Endodermal cell (in vitro differentiated cells): ENCODE measurements around the gene RCC1. TPM values are rescaled to one million over a fixed set of nuclear protein-coding genes. Genes with fewer than 3 reads are reported as not detected.
"Not testable (repeated sequence)": the region's sequence is repeated elsewhere in the genome, so short reads cannot be mapped to it uniquely, and the experiment has no call there.

Experiments
- DNase-seq: peaks from one replicate; pipeline ENCODE4 v3.0.0-alpha.2; 2017
- H3K27ac ChIP-seq: 2 replicates; pipeline ENCODE4 v1.5.1; 2013; ENCODE audit warnings: mild to moderate bottlenecking, low read depth, low read length, moderate library complexity
- H3K27me3 ChIP-seq: 2 replicates; pipeline ENCODE4 v1.6.1; 2013; ENCODE audit warnings: mild to moderate bottlenecking, low read length, moderate library complexity; ENCODE audit not compliant: insufficient read depth, control insufficient read depth, poor library complexity, severe bottlenecking
- H3K36me3 ChIP-seq: 2 replicates; pipeline ENCODE4 v1.7.0; 2013; ENCODE audit warnings: mild to moderate bottlenecking, low read length, moderate library complexity; ENCODE audit not compliant: control insufficient read depth, insufficient read depth
- H3K4me1 ChIP-seq: one replicate; pipeline ENCODE4 v1.7.0; 2013; ENCODE audit warnings: low read length; ENCODE audit not compliant: control insufficient read depth, insufficient read depth
- H3K4me3 ChIP-seq: 2 replicates; pipeline ENCODE4 v1.5.1; 2013; ENCODE audit warnings: mild to moderate bottlenecking, low read length, moderate library complexity
- H3K9ac ChIP-seq: 2 replicates; pipeline ENCODE4 v1.6.1; 2013; ENCODE audit warnings: mild to moderate bottlenecking, low read length, moderate library complexity; ENCODE audit not compliant: poor library complexity, severe bottlenecking; ENCODE audit errors: extremely low read depth
- H3K9me3 ChIP-seq: 2 replicates; pipeline ENCODE4 v1.6.1; 2013; ENCODE audit warnings: mild to moderate bottlenecking, low read length, moderate library complexity; ENCODE audit not compliant: control insufficient read depth
- H3K27ac Mint-ChIP-seq: 2 replicates; pipeline ENCODE4 v1.8.0; 2020; ENCODE audit warnings: mixed read lengths
- H3K27me3 Mint-ChIP-seq: 2 replicates; pipeline ENCODE4 v1.8.0; 2021; ENCODE audit warnings: mild to moderate bottlenecking, mixed read lengths; ENCODE audit not compliant: insufficient read depth
- H3K36me3 Mint-ChIP-seq: 2 replicates; pipeline ENCODE4 v1.8.0; 2020; ENCODE audit warnings: low read depth, mixed read lengths
- H3K4me1 Mint-ChIP-seq: 2 replicates; pipeline ENCODE4 v1.8.0; 2020; ENCODE audit warnings: mixed read lengths
- H3K4me3 Mint-ChIP-seq: 2 replicates; pipeline ENCODE4 v1.8.0; 2020; ENCODE audit warnings: mild to moderate bottlenecking, moderate library complexity, mixed read lengths
- H3K9me3 Mint-ChIP-seq: 2 replicates; pipeline ENCODE4 v1.8.0; 2020; ENCODE audit warnings: mild to moderate bottlenecking, mixed read lengths
- CTCF ChIP-seq: fragments of 200-600 bp; sonication (generic); conservative IDR thresholded peaks from 2 replicates; pipeline ENCODE4 v1.5.0; 2021; ENCODE audit warnings: antibody characterized with exemption, mild to moderate bottlenecking
- WGBS, 2 experiments: methylation state at CpG; one replicate each; pipeline versions ENCODE4 v1.1.5 to v1.1.7; 2013; ENCODE audit warnings: missing lambda C conversion rate in 2 of 2, mixed read lengths in 1 of 2; ENCODE audit not compliant: insufficient coverage in 1 of 2, insufficient read length in 1 of 2; 5-methylcytosine and 5-hydroxymethylcytosine counted together
- total RNA-seq, 2 donors: library from RNA; stranded (reverse); fragmentation: NEBNext Ultra II Directional in 1 of 2; extraction: Animal tissue kit (Norgen Biotek cat#: 25700) in 1 of 2; gene quantifications; 2 replicates in 1 of 2; 3 replicates in 1 of 2; pipeline ENCODE4 v1.2.1, GENCODE V29; 2021

Gene RCC1
- total RNA-seq, 2 donors from 2014 or later: 55.4 to 65.3 TPM

- Histone ChIP-seq H3K9ac (no peak overlapping the region), H3K27ac (no peak overlapping the region), H3K27me3 (no peaks in the 10 kb centered on the region), H3K36me3 (peaks cover 42% of the 10 kb centered on the region), H3K9me3 (no peaks in the 10 kb centered on the region), H3K4me3 (no peak overlapping the region), H3K4me1 (no peaks in the 10 kb centered on the region)
- H3K36me3 Mint-ChIP-seq: peaks cover 40% of the 10 kb centered on the region
- H3K27ac Mint-ChIP-seq: no peak overlapping the region
- H3K4me3 Mint-ChIP-seq: no peak overlapping the region
- no peaks in the 10 kb centered on the region for H3K9me3 Mint-ChIP-seq
- TF ChIP-seq CTCF: no peak
- no peak for DNase-seq
- WGBS, 2 experiments: 88 to 97% methylated on average over 6 to 8 of the region's 8 CpGs
- H3K4me1 Mint-ChIP-seq: no peaks in the 10 kb centered on the region
- no peaks in the 10 kb centered on the region for H3K27me3 Mint-ChIP-seq
These were observed 31.8 kb downstream of the RCC1 start for GRCh38 chr1:28537457-28538199.

- 94 to 95% methylated on average over 4 to 6 of the region's 6 CpGs for WGBS, 2 experiments
- Histone ChIP-seq H3K9ac (no peak overlapping the region), H3K27ac (no peak overlapping the region), H3K27me3 (no peaks in the 10 kb centered on the region), H3K36me3 (peaks cover 42% of the 10 kb centered on the region), H3K4me3 (no peak overlapping the region), H3K9me3 (no peaks in the 10 kb centered on the region), H3K4me1 (no peaks in the 10 kb centered on the region)
- Mint-ChIP-seq H3K9me3 (no peaks in the 10 kb centered on the region), H3K36me3 (peaks cover 39% of the 10 kb centered on the region), H3K4me3 (no peak overlapping the region), H3K4me1 (no peaks in the 10 kb centered on the region), H3K27ac (no peak overlapping the region), H3K27me3 (no peaks in the 10 kb centered on the region)
- DNase-seq: no peak
- no peak for TF ChIP-seq CTCF
These were observed 32.4 kb downstream of the RCC1 start for GRCh38 chr1:28538286-28538685.

GRCh38 chr1:28540651-28541050, 34.8 kb downstream of the RCC1 start:
- Mint-ChIP-seq H3K36me3 (peaks cover 27% of the 10 kb centered on the region), H3K4me3 (no peak overlapping the region), H3K4me1 (no peaks in the 10 kb centered on the region), H3K9me3 (no peaks in the 10 kb centered on the region), H3K27ac (no peak overlapping the region), H3K27me3 (no peaks in the 10 kb centered on the region)
- Histone ChIP-seq H3K27ac (no peak overlapping the region), H3K4me3 (no peak overlapping the region), H3K9ac (no peak overlapping the region), H3K27me3 (no peaks in the 10 kb centered on the region), H3K4me1 (no peaks in the 10 kb centered on the region), H3K36me3 (peaks cover 28% of the 10 kb centered on the region), H3K9me3 (no peaks in the 10 kb centered on the region)
- DNase-seq: peak; percentile 74
- 89 to 95% methylated on average over 5 to 7 of the region's 7 CpGs for WGBS, 2 experiments
- peak; percentile 65 for TF ChIP-seq CTCF

GRCh38 chr1:28541414-28542015, 35.7 kb downstream of the RCC1 start:
- H3K27ac Mint-ChIP-seq, H3K27me3 ChIP-seq, H3K9me3 Mint-ChIP-seq, DNase-seq, H3K4me3 ChIP-seq, H3K4me1 ChIP-seq, H3K27ac ChIP-seq, H3K4me3 Mint-ChIP-seq, H3K4me1 Mint-ChIP-seq, H3K9me3 ChIP-seq, H3K9ac ChIP-seq, H3K27me3 Mint-ChIP-seq: not testable (repeated sequence)
- WGBS, 2 experiments: 94 to 100% methylated on average over 6 to 8 of the region's 8 CpGs
- H3K36me3 Mint-ChIP-seq: peaks cover 20% of the 10 kb centered on the region
- H3K36me3 ChIP-seq: peaks cover 21% of the 10 kb centered on the region
